Prostate gland (tissue), 2 donors: ENCODE results near the gene PELO.

Experiments used
- POLR2A ChIP-seq: fragments of 450-650 bp; IDR thresholded peaks from one replicate; pipeline ENCODE4 v1.6.1; 2016; ENCODE audit warnings: antibody characterized with exemption, mild to moderate bottlenecking
- TF ChIP-seq, protein P1 (sequence below), 4 experiments: fragments of 200-600 bp in 2 of 4; fragments of 450-650 bp in 2 of 4; sonication (generic) in 2 of 4; IDR thresholded peaks; 1 replicate in 3 of 4; 2 replicates in 1 of 4; pipeline ENCODE4 v1.5.1; 2016 to 2019; ENCODE audit warnings: antibody characterized with exemption in 4 of 4, mild to moderate bottlenecking in 2 of 4, moderate library complexity in 2 of 4

DNA sequence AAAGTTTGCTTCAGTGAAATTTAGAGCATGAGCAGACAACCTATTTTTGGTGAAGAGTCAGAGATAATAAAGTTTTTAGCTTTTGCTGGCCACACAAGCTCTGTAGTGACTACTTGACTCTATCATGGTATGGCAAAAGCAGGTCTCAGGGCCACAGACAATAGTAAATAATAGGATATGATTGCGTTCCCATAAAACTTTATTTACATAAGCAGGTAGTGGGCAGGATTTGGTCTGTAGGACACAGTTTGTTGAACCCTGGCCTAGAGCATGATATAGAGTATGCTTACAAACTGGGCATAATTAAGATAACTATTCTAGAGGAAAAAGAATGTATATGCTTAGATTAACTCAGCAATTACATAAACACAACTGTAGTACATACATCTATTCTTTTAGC is 30.1 kb downstream of the PELO start:
- TF ChIP-seq, protein P1, sequence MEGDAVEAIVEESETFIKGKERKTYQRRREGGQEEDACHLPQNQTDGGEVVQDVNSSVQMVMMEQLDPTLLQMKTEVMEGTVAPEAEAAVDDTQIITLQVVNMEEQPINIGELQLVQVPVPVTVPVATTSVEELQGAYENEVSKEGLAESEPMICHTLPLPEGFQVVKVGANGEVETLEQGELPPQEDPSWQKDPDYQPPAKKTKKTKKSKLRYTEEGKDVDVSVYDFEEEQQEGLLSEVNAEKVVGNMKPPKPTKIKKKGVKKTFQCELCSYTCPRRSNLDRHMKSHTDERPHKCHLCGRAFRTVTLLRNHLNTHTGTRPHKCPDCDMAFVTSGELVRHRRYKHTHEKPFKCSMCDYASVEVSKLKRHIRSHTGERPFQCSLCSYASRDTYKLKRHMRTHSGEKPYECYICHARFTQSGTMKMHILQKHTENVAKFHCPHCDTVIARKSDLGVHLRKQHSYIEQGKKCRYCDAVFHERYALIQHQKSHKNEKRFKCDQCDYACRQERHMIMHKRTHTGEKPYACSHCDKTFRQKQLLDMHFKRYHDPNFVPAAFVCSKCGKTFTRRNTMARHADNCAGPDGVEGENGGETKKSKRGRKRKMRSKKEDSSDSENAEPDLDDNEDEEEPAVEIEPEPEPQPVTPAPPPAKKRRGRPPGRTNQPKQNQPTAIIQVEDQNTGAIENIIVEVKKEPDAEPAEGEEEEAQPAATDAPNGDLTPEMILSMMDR (IDR thresholded peaks at IDR 0.05): no peak
- TF ChIP-seq POLR2A: no peak
